ENCODE data around the gene RASA3. TPM values are rescaled to one million over a fixed set of nuclear protein-coding genes. Genes with fewer than 3 reads are reported as not detected.
A peak's percentile ranks its signal among the peaks of the same experiment; 100 is the strongest.

The RASA3 gene
- total RNA-seq, 1 donor from 2014 or later = 13.5 TPM

DNA sequence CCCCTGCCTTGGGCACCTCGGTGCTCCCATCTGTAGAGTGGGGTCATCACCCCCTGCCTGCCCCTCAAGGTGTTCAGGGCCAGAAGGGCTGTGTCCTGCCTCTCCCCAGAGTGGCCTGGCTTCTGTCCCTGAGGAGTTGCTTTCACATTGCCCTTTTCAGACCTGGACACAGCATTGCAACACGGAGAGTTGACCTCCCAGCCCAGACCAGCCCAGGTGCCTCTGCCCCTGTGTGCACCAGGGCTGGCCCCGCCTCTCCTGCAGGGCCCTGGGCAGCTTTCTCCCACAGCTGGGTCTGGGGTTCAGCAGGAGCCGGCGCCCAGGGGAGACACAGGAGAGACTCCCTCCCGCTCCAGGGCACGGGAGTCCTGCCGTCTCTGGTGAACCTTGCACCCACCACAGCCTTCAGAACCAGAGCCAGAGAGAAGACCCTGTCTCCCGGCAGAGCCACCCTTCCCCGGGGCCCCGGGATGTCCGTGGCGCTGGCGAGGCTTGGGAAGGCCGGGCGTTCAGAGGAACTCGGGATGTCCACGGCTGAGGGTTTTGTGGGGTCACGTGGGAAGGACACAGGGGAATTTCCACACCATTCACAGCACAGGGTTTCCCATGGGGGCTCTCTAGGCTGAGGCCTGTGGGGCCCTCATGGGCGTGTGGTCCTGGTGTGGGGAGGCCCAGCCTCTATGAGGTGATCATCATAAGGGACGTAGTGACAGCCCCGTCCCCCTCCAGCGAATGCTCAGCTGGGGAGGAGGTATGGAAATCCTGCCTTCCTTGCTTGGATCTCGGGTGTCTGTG lies 181.8 kb downstream of the RASA3 start:
- no peak for DNase-seq

DNA sequence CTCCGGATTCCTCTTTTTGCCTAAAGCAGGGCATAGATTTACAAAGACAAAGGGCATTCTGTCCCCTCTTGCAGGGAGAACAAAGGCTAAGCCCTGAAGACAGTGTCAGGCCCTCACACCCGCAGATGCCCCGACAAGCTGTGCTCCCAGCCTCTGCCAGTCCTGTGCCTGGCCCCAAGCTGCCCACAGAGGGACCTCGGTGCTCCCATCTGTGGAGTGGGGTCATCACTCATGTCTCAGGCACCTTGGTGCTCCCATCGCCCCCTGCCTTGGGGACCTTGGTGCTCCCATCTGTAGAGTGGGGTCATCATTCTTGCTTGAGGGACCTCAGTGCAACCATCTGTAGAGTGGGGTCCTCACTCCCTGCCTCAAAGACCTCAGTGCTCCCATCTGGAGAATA lies 182.9 kb downstream of the RASA3 start:
- no peak for DNase-seq

DNA sequence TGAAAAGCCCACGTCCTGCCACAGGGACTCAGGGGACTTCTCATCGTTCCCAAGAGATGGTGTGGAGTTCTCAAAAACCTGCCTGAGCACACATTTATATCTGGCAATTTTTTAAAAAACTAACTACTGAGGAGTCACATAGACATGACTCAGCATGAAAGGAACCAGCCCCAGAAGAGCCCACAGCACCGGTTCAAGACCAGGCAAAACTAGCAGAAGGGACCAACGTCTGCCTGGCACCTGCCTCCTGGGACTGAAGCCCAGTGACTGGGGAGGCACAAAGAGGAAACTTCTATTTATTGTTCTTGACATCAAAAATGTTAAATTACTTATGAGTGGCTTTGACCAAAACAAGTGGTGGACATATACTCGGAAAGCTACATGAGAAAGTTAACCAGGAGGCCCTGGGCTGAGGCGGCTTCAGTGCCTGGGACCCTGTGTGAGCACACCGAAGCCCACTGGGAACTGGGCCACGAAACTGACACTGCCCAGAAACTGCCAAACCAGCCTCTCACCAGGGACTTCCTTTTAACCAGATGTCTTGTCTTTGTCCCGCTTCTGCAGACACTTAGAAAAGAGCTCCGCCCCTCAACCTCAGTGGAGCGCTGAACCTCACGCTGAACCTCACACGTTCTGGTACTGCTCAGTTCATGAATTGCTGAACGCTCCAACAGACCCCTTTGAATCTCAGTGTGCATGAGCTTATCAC lies 184.2 kb downstream of the RASA3 start:
- no peak for DNase-seq

DNA sequence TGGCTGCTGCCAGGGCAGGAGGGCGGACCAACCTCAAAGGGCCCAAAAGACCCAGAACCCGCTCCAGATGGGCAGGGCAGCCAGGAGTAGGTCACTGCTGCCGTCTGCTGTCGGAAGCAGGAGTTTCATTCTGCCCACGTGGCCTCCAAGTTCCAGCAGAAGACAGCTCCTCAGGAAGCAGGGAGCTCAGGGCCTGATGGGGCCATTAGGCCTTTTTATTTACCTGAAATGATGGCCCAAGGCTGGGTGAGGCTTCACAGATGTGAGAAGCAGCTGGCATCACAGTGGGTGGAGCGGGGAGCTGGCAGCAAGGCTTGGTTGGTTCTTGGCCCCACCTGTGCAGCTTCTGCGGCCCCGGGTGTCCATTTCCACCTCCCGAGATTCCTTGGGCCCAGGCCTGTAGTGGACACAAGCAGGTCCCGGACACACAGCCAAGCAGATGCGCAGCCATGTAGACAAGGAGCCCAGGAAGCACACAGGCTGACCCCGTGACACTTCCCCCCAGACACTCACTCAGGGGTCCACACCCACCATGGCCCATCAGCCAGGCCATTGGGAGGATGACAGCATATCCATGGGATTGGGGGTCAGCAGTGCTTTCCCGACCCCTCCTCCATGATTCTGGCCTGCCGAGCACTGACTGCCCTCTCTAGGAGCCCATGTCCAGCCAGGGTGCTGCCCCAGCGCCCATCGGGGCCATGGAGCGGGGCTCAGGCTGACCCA lies 185.0 kb downstream of the RASA3 start:
- peak; percentile 27 for DNase-seq

DNA sequence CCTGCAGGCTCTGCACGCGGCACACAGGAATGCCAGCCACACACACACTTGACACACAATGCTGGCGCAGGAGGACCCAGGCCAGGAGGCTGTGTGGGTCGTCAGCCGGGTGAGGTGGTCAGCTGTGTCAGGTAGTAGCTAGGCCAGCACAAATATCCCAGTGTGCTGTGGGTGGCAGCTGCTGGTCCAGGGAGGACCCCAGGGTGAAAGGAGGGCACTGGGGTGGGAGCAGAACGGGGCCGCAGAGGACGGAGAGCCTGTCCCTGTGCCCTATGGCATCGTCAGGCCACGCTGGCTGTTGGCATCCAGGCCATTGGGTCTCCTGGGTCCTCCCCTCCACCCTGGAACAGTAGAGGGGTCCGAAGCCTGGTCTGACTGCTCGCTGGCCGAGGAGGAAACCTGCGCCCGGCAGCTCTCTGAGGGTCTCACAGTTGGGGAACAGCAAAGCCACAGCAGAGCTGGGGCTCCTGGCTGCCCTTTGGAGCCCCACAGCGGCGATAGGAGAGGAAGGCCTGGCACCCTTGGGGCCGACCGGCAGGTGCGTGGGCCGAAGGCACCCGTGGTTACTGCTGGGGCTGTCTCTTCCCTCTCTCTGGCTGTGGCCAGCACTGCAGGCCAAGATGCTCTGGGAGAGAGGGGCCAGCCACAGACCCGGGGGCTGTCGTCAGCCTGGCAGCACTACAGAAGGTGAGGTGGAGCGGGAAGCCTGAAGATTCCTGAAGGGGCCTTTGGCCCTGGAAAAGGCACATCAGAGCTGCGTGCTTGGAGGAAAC lies 185.8 kb downstream of the RASA3 start:
- DNase-seq = no peak

DNA sequence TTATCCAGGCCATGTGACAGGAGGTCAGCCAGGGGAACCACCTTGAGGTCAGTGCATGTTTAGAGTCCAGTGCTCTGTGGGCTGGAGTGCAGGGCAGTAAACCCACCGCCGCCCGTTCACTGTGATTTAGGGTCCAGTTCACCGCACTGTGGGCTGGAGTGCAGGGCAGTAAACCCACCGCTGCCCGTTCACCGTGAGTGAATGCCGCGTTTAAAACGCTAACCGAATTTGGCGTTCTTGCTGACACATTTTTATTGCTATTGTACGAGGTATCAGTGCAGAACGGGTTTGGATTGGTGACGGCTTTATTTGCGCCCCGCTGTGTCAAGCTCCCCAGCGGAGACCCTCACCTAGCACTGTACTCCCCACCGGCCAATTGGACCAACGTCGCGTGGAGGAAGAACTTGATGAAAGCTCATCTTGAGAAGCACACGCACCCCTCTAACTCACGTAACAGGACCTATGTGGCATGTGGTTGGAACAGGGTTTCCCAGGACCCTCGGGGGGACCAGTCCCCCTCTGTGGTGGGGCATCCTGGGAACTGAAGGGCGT lies 186.5 kb downstream of the RASA3 start:
- DNase-seq = no peak

DNA sequence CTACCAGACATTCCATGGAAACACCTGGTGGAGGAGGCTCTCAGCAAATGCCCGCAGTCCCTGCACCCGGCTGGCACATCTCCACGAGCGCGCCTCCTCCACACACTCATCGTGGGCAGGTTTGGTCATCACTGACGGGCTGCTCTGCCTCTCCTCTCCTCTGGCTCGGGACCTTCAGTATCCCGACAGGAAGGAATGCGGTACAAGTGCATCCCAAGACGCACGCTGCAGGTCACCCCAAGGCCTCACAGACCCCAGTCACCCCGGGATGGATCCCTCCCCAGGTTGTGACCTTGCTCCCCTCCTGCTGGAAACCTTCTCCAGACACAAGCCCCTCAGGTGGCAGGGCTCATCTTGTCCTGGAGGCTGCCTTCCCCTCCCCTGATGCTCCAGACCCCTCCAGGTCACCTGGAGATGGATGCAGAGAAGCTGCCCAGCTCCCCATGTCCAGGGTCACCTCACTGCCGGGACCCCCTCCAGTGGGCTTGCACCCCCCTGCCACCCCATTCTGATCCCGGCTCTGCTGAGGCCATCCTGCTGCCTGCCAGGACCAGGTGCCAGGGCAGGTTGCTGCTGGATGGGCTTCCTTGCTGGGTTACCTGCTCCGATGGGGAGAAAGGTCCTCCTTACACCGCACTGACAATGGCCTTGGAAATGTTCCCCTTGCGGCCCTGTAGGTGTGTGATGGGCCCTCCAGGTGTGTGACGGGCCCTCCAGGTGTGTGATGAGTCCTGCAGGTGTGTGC lies 188.4 kb downstream of the RASA3 start:
- DNase-seq = no peak

DNA sequence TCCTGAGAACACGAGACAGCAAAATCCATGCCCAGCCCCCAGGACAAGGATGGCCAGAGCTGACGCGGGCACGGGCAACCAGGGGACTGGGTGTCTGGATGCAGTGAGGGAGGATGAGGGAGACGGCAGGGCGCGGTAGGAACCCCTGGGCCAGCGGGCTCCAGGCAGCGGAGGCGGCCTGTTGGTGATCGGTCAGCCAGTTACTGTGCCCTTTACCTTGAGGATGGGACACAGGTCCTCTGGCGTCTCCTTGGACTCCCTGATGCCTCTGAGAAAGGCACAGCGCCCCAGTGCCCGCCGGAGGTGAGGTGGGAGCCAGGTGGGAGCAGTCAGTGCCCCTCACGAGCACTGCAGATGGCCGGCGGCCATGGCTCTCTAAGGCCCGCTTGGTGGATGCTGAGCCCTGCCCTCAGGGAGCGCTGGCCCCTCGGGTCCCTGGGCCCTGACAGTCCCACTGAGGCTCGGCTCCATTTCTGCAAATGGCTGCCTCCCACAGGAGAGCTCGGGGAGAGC lies 189.8 kb downstream of the RASA3 start:
- no peak for DNase-seq

DNA sequence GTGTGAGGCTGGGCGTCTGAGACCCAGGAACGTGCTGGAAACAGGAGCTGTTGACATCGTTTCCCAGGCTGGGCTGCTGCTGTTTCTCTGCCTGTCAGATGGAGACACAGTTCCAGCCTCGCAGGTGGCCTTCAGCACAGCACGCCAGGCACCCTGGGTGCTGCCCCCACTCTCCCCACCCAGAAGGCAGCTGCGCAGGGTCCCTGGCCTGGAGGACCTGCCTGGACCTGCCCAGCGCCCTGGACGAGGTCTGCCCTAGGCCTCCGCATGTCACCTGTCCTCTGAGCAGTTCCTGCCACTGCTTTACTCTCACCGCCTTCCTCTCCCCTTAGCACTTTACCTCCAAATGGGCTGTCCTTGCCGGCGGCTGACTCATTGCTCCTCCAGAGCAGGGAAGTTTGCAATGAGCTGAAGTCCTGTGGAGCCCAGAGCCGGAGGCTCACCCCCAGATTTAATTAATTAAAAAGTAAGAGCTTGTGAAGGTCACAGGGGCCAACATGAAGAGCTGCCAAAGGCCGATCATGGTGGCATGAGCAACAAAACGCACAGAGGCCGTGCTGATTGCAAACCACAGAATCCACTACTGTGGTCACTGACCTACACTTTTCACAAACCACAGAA lies 190.7 kb downstream of the RASA3 start:
- DNase-seq = no peak

DNA sequence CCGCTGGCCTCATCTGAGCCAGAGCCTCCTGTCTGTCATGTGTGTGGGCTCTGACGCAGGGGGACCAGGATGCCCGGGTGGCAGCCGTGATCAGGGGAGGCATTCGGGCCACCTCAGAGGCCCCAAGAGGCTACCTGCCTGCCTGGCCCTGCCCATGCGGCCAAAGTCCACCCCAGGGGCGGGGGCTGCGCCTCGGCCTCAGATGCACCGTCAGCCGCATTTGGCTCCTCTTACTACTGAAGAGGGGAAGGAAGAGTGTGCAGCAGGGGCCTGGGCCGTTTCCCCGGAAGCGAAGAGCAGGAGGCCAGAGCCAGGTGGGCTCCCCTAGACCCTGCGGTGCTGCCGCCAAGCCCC lies 192.5 kb downstream of the RASA3 start:
- no peak for DNase-seq

DNA sequence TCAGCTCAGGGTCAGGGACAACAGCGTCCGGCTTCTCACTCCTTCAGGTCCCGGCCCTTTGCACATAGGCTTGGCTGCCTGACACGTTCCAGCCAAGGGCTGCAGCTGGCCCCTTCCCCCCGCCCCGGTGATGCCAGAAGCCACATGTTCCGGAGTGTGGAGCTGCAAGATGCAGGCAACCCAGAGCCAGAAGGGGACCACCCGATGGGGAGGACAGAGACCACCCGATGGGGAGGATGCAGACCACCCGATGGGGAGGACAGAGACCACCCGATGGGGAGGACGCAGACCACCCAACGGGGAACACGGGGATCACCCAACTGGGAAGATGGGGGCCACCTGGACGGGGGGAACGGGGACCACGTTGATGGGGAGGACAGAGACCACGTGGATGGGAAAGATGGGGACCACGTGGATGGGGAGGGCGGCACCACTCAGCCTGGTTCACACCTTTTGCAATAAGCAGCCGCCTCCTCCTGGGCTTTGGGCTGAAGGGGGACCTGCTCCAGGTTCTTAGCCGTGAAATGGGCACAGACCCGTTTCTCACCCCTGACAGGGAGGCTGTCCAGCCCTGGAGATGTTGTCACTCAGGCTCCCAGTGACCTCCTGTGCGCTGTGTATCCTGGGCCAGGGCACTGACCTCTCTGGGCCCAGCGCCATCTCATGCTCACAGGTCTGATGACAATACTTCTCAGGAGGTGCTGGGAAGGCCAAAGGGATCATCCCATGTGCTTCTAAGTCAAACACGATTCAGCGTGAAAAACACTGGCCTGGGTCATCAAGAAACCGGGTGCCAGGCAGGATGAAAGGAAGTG lies 193.1 kb downstream of the RASA3 start:
- DNase-seq = no peak

DNA sequence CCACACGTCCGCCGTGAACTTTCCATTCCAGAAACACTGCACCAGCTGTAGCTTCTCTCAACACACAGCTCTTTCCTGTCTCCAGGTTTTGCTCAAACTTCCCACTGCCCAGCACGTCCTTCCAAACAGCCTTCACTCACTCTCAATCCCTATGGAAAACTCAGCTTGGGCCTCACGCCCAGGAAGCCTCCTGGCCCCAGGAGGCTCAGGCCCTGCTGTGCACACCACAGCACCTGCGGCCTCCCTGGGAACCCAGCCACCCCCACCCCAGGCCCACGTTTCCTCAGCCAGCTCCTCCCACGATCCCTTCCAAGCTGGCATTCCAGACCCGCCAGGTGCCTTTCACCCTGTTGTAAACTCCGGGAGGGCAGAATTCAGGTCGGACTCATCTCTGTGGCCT lies 193.7 kb downstream of the RASA3 start:
- DNase-seq = no peak

DNA sequence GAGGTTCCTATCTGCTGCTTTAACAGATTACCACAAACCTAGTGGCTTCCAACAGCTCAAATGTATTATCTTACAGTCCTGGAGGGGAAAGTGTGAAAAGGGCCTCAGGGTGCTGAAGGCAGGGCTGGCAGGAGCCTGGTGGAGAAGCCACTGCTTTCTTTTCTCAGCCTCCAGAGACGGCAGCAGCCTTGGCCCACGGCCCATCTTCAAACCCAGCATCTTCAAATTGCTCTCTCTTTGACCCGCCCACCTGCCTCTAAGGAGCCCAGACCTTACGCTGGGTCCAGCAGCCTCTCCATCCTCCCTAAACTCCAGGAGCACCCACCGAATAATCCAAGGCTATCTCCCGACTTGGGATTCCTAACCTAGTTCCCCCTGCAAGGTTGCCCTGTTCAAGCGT lies 194.2 kb downstream of the RASA3 start:
- DNase-seq = no peak

DNA sequence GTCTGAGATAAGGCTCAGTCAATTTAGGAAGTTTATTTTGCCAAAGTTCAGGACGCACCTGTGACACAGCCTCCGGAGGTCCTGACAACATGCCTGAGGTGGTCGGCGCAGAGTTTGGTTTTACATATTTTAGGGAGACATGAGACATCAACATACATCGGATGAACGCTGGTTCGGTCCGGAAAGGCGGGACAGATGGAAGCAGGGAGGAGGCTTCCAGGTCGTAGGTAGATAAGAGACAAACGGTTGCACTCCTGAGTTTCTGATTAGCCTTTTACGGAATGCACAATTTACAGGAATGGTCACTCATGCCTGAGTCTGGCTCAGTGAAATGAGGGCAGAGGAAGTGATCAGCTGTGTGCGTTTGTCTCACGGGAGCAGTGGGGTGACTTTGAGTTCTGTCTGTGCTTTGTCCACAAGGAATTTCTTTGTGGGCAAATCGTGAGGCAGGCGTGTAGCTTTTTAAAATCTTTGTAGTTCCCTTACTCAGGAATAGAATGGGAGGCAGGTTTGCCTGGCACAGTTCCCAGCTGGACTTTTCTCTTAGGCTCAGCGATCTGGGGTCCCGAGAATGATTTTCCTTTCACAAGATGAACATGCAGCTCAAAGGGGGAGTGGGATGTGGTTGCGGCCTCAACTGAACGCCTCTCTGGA lies 194.8 kb downstream of the RASA3 start:
- no peak for DNase-seq

DNA sequence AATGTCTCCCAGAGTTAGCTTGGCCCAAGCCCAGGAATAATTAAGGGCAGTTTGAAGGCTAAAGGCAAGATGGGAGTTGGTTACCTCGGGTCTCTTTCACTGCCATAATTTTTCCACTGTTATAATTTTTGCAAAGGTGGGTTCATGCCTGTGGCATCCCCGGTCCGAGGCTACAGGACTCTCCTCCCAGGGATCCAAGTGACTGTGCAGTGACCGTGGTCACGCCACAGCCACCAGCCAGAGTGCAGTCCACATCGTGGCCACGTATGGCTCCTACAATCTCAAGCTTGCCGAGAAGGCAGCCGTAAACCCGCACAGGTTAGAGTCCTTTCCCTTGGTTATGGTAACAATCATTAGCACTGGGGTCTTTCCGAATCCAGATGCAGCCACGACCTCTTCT lies 195.3 kb downstream of the RASA3 start:
- no peak for DNase-seq

DNA sequence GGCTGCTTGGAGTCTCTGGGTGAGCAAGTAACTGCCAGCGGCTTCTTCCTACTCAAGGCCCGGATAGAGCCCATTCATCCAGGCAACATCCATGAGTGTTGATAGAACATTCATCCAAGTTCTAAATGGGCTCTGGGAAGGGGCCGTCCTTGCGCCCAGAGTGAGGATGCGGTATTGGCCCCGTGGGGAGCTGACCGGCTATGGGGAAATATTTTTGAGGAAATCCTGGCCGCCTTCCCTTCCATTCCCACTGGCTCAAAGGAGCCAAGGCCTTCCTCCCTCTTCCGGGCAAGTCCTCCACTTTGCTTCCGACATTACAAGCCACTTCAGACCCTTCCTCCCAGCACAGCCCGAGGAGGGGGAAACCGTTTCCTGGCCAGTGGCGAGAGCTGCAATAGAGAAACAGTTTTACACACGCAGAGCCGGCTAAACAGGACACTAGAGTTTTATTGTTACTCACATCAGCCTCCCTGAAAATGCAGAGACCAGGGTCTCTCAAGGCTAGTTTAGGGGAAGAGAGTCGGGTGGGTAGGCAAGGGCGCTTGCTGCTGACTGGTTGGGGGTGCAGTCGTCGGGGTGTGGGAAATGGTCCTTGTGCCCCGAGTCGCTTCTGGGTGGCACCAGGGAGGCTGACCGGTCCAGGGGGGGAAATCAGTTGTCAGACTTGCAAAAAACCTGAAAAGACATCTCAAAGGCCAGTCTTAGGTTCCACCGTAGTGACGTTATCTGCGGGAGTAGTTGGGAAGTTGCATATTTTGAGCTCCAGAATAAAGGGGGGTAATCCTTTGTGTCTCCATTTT lies 196.1 kb downstream of the RASA3 start:
- no peak for DNase-seq

DNA sequence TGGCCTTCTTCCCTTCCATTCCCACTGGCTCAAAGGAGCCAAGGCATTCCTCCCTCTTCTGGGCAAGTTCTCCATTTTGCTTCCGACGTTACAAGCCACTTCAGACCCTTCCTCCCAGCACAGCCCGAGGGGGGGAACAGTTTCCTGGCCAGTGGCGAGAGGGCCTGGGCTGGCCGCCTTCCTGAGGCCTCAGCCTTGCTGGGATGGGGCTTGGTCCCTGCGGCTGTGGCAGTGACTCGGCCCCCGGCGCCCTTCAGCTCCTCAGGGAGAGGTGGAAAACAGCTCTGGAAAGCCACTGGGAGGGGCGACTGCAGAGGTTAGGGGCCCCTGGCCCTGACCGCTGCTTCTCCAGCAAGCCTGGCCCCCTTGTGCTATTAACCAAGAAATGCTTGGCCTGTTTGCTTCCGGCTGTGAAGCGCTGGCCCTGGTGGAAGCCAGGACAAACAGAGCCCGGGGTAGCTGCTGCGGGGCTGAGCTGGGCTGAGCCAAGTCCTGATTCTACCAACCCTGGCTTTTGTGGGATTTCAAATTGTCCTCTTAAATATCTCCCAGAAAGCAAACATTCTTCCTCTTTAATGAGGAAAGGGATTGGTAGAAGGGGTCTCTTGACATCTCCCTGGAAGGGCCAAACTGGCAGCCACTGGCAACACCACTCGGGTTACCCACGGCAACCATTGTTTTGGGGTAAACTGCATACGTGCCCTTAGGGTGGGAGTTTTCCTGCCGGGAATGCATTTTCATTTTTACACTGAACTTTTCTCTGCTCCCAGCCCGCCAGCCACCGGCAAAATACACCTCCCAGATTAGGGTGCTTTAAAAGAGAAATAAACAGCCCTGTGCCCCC lies 197.2 kb downstream of the RASA3 start:
- no peak for DNase-seq

DNA sequence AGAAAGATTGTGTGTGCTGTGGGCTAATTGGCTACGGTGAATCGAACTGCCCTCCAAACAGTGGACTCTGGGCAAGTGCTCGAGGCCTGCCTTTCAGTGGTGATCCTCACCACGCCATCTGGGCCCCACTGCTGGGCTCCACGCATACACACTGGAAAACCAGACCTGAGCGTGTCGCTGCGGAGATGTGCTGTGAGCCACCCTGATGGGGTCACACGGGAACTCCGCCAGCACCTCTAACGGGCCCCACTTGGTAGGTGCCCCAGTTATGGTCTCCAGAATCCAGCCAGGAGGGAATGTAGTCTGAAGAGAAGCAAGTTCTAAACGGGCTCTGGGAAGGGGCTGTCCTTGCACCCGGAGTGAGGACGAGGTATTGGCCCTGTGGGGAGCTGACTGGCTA lies 197.8 kb downstream of the RASA3 start:
- DNase-seq = no peak
